Raji (cell line): ENCODE results near the gene UNC79.

Experiments used
- POLR2A ChIP-seq: IDR thresholded peaks from 2 replicates; pipeline ENCODE4 v1.6.1; 2011; ENCODE audit warnings: low read depth, low read length, control low read depth; ENCODE audit not compliant: insufficient read depth

The UNC79 gene

DNA sequence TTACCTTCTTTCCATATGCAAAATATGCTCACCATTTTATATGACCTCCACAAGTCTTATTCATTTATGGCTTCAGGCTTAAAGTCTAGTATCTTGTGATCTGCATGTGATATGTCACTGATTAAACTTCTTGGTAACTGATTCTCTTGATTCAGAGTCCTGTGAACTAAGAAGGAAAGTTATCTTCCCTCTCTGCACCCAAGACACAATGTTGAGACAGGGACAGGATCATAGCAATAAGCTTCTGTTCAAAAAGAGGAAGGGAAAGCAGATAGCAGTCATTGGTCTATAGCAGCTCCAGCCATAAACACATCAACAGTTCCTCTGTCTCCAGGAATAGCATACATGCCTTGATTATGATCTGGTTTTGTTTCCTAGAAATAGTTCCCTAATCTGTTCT, 103.1 kb downstream of the UNC79 start:
- TF ChIP-seq POLR2A, result no peak

GRCh38 chr14:93535537-93535936, 104.8 kb downstream of the UNC79 start:
- TF ChIP-seq POLR2A, result no peak

DNA sequence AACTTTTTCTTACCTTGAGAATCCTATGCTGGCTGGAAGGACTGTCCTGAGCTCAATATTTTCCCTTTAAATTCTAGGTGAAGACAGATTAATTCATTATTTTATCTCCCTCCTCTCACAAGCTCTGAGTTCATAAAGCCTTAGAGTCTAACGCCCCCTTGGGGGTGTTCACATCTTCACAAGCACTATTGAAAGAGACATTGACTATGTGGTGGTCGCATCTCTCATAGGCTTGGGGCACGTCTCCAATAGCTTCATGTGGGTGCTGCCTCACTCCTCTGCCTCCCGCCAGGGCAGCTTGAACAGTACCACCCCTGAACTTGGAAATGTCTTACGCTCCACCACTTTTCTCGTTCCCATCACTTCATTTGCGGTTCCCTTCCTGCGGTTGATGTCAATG, 106.2 kb downstream of the UNC79 start:
- TF ChIP-seq POLR2A, result no peak

GRCh38 chr14:93537951-93538350, 107.2 kb downstream of the UNC79 start:
- no peak for TF ChIP-seq POLR2A

DNA sequence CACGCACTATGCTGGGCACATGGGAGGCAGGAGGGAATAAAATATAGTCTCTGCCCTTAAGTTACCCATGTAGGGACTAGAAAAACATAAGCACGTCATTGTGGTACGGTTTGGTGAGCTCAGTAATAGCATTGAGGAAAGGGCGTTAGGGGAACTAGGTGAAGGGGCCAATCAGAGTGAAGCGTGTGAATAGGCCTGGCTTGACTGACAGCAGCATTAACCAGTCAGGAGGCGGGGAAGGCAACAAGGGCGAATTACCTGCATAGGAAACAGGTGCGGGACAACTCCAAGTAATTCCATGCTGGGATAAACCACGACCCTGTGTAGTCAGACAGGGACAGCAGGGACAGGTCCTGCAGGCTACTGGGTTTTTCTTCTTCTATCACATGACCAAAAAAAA, 107.7 kb downstream of the UNC79 start:
- no peak for TF ChIP-seq POLR2A

DNA sequence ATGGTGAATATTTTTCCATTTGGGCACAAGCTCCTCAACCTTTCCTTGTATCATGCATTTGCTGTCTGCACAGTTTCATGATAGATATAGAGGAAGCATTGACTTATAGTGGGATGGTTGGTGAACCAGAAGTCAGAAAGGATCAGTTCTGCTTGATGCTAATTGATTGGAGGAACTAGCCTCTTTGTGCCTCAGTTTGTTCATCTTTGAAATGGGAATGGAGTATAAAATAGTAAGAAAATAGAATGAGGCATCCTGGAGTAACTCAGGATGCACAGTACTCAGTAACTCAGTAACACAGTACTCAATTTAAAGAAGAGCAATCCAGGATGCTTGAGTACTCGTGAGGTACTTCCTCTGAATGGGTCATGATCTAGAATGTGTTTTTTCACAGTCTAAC, 109.5 kb downstream of the UNC79 start:
- no peak for TF ChIP-seq POLR2A

DNA sequence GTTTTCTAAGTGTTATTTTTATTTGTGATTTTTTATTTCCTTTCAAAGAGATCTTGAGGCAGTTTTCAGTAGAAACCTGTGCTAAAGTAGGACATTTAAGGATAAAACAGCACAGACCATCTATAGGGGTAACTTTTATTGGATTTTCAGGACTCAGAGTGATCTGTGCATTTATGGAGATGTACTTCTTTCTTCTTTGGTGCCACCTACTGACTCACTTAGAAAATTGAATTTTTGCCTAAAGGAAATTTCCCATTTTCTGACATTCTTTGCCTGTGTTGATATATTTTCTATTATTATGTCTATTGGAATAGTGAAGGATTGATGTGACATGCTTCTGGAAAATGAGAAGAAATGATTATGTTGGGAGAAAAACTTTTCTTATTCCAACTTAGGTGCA, 113.0 kb downstream of the UNC79 start:
- no peak for TF ChIP-seq POLR2A

DNA sequence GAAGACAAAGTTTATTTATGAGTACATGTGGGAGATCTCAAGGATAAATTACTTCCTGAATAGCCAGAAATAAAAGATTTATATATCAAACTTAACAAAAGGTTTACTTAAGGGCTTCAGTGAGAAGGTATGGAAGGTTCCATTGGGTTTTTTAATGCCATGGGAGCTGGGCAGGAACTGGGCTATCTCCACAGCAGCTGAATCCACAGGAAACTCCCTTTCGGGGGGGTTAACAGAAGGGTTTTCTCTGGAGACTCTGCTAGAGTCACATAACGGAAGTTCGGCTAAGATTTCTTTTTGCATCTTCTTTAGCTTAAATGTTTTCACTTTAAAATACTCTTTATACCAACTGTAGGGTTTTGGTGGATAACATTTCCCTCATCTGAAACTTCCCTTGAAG, 113.5 kb downstream of the UNC79 start:
- no peak for TF ChIP-seq POLR2A

GRCh38 chr14:93546642-93547041, 115.9 kb downstream of the UNC79 start:
- no peak for TF ChIP-seq POLR2A

- no peak for TF ChIP-seq POLR2A
Observed at GRCh38 chr14:93548102-93548843, 117.5 kb downstream of the UNC79 start.

- TF ChIP-seq POLR2A, result no peak
Observed at GRCh38 chr14:93549595-93549994, 118.9 kb downstream of the UNC79 start.

GRCh38 chr14:93564918-93565317, 134.2 kb downstream of the UNC79 start:
- TF ChIP-seq POLR2A, result no peak

- no peak for TF ChIP-seq POLR2A
Observed at GRCh38 chr14:93566065-93566693, 135.4 kb downstream of the UNC79 start.

DNA sequence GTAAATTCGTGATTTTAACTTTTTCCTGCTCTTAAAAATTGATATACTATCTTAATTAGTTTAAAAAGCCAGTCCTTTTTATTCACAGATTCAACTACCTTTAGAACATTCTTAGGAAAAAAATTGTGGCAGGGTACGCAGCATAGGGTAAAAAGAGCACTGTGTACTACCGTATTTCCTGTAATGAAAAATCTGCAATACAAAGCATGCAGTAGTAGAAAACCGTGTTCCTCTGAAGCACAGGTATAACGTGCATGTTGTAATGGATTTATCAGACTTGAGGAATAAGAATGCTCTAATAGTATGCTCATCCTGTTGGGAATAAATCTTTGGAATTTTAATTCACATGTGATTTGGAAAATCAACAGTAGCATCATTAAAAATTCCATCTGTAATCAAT, 140.5 kb downstream of the UNC79 start:
- TF ChIP-seq POLR2A, result no peak

GRCh38 chr14:93579178-93579577, 148.4 kb downstream of the UNC79 start:
- TF ChIP-seq POLR2A, result no peak

GRCh38 chr14:93582516-93582915, 151.8 kb downstream of the UNC79 start:
- TF ChIP-seq POLR2A, result no peak

- TF ChIP-seq POLR2A, result no peak
Observed at GRCh38 chr14:93587330-93587729, 156.6 kb downstream of the UNC79 start.
